Thyroid gland (tissue), 4 donors: Measurements from ENCODE around the gene PLCG1.

ENCODE experiments used
- POLR2A ChIP-seq, 2 donors: fragments of 450-650 bp; IDR thresholded peaks; one replicate each; pipeline ENCODE4 v1.6.1; 2017; ENCODE audit warnings: antibody characterized with exemption in 2 of 2, mild to moderate bottlenecking in 2 of 2, moderate library complexity in 1 of 2
- TF ChIP-seq, protein P1 (sequence below), 6 experiments: fragments of 200-600 bp in 3 of 6; fragments of 450-650 bp in 3 of 6; sonication (generic) in 3 of 6; IDR thresholded peaks; one replicate each; pipeline ENCODE4 v1.5.1; 2016 to 2019; ENCODE audit warnings: antibody characterized with exemption in 6 of 6, mild to moderate bottlenecking in 2 of 6, inconsistent platforms in 1 of 6, moderate library complexity in 1 of 6

- TF ChIP-seq, protein P1, sequence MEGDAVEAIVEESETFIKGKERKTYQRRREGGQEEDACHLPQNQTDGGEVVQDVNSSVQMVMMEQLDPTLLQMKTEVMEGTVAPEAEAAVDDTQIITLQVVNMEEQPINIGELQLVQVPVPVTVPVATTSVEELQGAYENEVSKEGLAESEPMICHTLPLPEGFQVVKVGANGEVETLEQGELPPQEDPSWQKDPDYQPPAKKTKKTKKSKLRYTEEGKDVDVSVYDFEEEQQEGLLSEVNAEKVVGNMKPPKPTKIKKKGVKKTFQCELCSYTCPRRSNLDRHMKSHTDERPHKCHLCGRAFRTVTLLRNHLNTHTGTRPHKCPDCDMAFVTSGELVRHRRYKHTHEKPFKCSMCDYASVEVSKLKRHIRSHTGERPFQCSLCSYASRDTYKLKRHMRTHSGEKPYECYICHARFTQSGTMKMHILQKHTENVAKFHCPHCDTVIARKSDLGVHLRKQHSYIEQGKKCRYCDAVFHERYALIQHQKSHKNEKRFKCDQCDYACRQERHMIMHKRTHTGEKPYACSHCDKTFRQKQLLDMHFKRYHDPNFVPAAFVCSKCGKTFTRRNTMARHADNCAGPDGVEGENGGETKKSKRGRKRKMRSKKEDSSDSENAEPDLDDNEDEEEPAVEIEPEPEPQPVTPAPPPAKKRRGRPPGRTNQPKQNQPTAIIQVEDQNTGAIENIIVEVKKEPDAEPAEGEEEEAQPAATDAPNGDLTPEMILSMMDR (IDR thresholded peaks at IDR 0.05) = no peak
- TF ChIP-seq POLR2A (IDR thresholded peaks at IDR 0.05) = no peak
Measured at GRCh38 chr20:41162396-41162795, 25.1 kb downstream of the PLCG1 start.
